ENCODE measurements around the gene ALG6.
A peak's percentile ranks its signal among the peaks of the same experiment; 100 is the strongest.

The ALG6 gene

GRCh38 chr1:63328781-63329180 is 38.6 kb upstream of the ALG6 start:
- no peak for TF ChIP-seq CTCF (IDR thresholded peaks at IDR 0.05; ENCODE audit: borderline replicate concordance, control extremely low read depth, extremely low read depth, insufficient read depth, missing control alignments)
- no peak for DNase-seq (ENCODE audit: low spot score)
- in situ Hi-C loops (cut with MboI; ENCODE audit: low sequenced_read_pairs, unreplicated experiment) = no loop called here

DNA sequence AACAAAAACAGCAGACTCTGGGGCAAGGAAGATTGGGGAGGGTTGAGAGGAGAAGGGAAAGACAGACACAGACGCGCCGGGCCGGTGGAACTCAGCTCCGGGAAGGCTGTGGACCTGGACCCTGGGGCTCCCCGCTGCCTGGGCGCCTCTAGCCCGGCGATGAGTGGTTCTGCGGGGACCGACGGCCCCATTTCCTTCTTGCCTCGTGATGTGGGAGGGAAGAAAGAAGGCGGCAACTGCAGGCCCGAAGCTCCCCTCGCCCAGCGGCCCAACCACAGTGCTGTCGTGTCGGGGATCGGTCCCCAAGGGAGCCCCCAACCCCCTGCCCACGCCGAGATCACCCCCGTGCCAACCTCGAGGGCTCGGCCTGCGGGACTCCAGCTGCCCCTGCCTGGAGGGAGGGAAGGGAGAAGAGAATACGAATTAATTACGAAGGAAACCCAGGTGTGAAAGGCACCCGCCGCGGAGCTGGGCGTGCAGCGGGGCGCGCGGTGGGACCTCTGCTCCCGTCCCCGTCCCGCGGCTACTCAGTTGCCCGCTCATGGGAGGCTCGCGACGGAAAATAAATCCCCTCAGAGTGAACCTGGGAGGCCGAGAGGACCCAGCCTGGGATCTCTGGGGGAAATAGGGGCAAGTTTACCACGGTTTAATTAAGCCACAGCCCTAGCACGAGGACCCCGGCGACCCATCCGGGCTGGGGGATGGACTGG is 37.7 kb upstream of the ALG6 start:
- in situ Hi-C loops (cut with MboI; ENCODE audit: low sequenced_read_pairs, unreplicated experiment) = no loop called here
- TF ChIP-seq CTCF (IDR thresholded peaks at IDR 0.05; ENCODE audit: borderline replicate concordance, control extremely low read depth, extremely low read depth, insufficient read depth, missing control alignments) = no peak
- peak; percentile 27 for DNase-seq (ENCODE audit: low spot score)

GRCh38 chr1:63330331-63330916 is 37.0 kb upstream of the ALG6 start:
- in situ Hi-C loops (cut with MboI; ENCODE audit: low sequenced_read_pairs, unreplicated experiment) = no loop called here
- TF ChIP-seq CTCF (IDR thresholded peaks at IDR 0.05; ENCODE audit: borderline replicate concordance, control extremely low read depth, extremely low read depth, insufficient read depth, missing control alignments) = no peak
- DNase-seq (ENCODE audit: low spot score) = no peak

DNA sequence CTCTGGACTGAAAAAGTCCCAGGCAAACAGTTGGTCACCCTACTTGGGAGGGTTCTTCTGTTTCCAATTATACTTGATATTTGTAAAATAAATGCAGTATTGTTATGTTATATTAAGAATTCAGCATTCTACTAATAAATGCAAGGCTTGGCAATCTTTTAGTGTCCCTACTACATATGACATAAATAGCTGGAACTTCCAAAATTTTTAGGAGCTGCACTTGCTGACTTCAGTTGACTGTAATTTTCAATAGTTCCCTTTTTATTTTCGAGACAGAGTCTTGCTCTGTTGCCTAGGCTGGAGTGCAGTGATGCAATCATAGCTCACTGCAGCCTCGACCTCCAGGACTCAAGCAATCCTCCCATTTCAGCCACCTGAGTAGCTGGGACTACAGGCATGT is 25.0 kb upstream of the ALG6 start:
- in situ Hi-C loops (cut with MboI; ENCODE audit: low sequenced_read_pairs, unreplicated experiment) = no loop called here
- TF ChIP-seq CTCF (IDR thresholded peaks at IDR 0.05; ENCODE audit: borderline replicate concordance, control extremely low read depth, extremely low read depth, insufficient read depth, missing control alignments) = no peak
- DNase-seq (ENCODE audit: low spot score) = no peak

DNA sequence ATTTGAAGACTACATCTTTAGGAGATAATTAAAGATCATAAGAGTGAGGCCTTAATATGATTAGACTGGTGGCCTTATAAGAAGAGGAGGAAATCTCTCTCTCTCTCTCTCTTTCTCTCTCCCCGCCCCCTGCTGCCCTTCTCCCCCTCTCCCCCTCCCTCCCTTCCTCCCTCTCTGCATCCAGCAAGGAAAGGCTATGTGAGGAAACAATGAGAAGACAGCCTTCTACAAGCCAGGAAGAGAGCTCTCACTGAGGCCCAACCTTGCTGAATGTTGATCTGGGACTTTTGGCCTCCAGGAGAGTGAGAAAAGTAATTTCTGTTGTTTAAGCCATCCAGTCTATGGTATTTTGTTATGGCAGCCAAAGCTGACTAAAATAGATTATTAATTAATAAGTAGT is 23.5 kb upstream of the ALG6 start:
- no peak for TF ChIP-seq CTCF (IDR thresholded peaks at IDR 0.05; ENCODE audit: borderline replicate concordance, control extremely low read depth, extremely low read depth, insufficient read depth, missing control alignments)
- in situ Hi-C loops (cut with MboI; ENCODE audit: low sequenced_read_pairs, unreplicated experiment) = no loop called here
- DNase-seq (ENCODE audit: low spot score) = no peak

DNA sequence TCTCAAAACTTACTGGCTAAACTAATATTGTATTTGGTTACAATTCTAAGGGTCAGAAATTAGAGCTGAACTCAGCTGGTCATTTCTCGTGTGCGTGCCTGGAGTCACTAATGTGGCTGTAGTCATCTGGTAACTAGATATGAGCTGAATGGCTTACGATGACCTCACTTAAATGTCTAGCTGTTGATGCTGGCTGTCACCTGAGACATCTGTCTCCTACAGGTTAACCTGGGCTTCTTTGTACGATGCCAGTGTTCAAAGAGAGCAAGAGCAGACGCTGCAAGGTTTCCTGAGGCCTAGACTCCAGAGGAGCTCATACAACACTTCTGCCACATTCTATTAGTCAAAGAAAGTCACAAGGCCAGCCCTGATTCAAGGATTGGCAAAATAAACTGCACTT is 17.1 kb upstream of the ALG6 start:
- in situ Hi-C loops (cut with MboI; ENCODE audit: low sequenced_read_pairs, unreplicated experiment) = no loop called here
- DNase-seq (ENCODE audit: low spot score) = no peak
- no peak for TF ChIP-seq CTCF (IDR thresholded peaks at IDR 0.05; ENCODE audit: borderline replicate concordance, control extremely low read depth, extremely low read depth, insufficient read depth, missing control alignments)

Measured in GM13976 (cell line).